ENCODE results near the gene CAPN11.

DNA sequence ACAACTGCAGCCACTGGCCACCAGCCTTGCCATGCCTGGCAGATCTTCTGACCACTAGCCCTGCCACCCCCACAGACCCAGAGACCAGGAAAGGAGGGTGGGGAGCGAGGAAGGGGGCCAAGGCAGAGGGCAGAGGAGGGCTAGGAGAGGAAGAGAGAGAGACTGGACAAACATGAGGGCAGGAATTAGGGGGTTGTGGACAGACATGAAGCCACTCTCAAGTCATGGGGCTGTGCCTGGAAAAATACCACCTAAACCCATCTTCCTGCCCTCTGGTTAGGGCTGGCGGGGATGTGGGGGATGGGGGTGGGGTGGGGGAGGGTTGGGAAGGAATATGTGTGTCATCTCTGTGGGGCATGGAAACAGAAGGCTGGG lies 63.3 kb downstream of the CAPN11 start:
- no peak for TF ChIP-seq POLR2A (IDR thresholded peaks at IDR 0.05)
- TF ChIP-seq, protein P1, sequence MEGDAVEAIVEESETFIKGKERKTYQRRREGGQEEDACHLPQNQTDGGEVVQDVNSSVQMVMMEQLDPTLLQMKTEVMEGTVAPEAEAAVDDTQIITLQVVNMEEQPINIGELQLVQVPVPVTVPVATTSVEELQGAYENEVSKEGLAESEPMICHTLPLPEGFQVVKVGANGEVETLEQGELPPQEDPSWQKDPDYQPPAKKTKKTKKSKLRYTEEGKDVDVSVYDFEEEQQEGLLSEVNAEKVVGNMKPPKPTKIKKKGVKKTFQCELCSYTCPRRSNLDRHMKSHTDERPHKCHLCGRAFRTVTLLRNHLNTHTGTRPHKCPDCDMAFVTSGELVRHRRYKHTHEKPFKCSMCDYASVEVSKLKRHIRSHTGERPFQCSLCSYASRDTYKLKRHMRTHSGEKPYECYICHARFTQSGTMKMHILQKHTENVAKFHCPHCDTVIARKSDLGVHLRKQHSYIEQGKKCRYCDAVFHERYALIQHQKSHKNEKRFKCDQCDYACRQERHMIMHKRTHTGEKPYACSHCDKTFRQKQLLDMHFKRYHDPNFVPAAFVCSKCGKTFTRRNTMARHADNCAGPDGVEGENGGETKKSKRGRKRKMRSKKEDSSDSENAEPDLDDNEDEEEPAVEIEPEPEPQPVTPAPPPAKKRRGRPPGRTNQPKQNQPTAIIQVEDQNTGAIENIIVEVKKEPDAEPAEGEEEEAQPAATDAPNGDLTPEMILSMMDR (IDR thresholded peaks at IDR 0.05), result no peak

All from vagina (tissue), 2 donors.